Mammary epithelial cell (primary cell): ENCODE results near the gene CSRNP3.

Experiments used
- CTCF ChIP-seq, 2 donors: IDR thresholded peaks in 1 of 2; conservative IDR thresholded peaks in 1 of 2; 2 replicates each; pipeline ENCODE4 v1.5.1; 2011 to 2012; ENCODE audit warnings: inconsistent platforms in 2 of 2, low read length in 2 of 2, mild to moderate bottlenecking in 2 of 2, control low read depth in 1 of 2, low read depth in 1 of 2; ENCODE audit not compliant: insufficient read depth in 1 of 2; ENCODE audit errors: extremely low read depth in 1 of 2
- EZH2 ChIP-seq: IDR thresholded peaks from 2 replicates; pipeline ENCODE4 v1.6.1; 2012; ENCODE audit warnings: low read length, inconsistent platforms, borderline replicate concordance

- TF ChIP-seq CTCF (conservative IDR thresholded peaks at IDR 0.05 in 1 of 2, IDR thresholded peaks at IDR 0.05 in 1 of 2; ENCODE audit: extremely low read depth in 1 of 2, insufficient read depth in 1 of 2, low read depth in 1 of 2, low read length in 2 of 2): no peak
- TF ChIP-seq EZH2: no peak
These were observed 179.3 kb downstream of the CSRNP3 start for GRCh38 chr2:165648801-165649200.
